SH-SY5Y (cell line): ENCODE measurements around the gene TNS1.

ENCODE experiments used
- GATA2 ChIP-seq: IDR thresholded peaks from 2 replicates; pipeline ENCODE4 v1.6.1; 2011; ENCODE audit warnings: mild to moderate bottlenecking, low read depth, low read length
- GATA3 ChIP-seq: IDR thresholded peaks from 2 replicates; pipeline ENCODE4 v1.6.1; 2011; ENCODE audit warnings: low read depth, mild to moderate bottlenecking, low read length, moderate library complexity

TNS1 gene

DNA sequence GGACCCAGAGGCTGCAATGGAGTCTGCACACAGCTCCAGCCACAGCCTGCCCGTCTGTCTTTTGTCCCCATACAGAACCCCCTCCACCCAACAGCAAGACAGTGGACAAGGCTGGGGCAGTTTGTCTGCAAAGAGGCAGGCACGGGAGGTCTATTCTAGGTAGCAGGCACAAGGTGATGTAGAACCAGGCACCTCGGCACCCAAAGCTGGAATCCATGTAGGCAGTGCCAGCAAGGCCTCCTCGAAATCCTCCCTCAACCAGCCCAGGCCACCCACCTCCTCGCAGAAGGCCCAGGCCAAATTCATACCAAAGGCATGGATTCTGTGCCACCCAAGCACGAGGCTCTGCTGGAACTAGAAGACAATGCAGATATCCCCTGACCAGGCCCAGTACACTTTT is 179.2 kb downstream of the TNS1 start:
- TF ChIP-seq GATA2 (no peak), GATA3 (no peak)

DNA sequence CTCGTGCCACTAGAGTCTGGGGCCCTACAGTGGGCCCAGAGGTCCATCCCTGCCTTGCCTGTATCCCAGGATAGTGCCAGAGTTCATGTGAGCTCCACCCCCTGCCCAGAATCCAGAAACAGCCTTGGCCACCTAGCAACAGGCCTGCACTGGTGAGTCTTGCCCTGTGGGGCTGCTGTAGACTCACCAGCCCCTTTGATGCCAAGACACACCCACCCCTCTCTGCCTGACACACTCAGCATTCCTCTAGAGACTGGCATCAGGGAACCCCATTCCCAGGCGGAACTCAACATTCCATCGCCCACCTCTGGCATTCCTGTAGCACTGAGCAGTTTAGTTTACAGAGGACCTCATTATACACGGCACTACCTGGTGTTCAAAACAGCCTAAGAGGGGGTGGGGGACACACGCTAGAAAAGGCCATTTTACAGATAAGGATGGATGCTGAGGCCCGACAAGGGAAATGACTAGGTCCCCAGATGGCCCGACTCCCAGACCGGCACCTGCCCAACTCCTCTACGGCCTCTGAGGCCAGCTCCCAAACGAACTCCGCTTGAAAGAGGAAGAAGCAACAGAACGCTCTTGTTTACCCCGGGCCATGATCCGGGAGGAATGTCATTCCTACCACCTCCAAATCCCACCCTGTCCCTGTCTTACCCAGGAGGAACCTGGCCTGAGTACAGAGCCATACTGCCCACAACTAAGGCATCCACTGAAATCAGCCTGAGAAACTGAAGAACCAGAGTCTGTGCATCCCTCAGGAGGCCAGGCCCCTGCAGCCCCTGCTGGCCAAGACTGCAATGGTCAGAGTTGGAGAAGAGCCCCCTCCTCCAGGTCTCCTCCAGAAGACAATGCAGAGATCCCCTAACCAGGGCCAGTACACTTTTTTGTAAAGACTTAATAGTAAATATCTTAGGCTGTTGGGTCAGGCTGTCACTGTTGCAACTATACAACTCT is 180.2 kb downstream of the TNS1 start:
- TF ChIP-seq GATA2, result no peak
- TF ChIP-seq GATA3, result no peak

DNA sequence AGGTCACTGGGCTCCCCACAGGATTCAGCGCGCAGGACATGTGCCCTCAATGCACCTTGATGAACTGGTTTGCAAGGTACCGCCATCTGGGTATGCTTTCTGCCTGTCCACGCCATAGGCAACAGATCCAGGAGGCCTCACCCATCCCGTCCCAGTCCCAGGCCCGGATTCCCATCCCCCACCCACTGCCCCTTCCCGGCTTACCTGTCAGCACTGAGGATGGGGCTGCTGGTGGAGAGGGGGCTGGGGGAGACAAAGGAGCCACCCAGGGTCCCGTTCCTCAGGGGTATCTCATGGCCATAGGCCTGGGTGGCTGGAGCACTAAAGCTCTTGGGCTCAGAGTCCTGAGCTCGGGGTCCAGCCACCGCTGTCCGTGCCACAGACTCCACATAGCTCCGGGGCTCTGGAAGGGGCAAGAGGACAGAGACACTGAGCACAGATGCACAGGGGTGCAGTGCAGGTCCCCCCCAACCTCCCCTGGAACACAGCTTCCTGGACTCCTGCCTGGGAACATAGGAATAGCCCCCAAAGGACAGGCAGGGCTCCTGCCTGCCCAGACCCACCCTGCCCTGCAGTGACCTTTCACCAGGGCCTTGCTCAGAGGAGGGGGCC is 181.2 kb downstream of the TNS1 start:
- no peak for TF ChIP-seq GATA3
- no peak for TF ChIP-seq GATA2

DNA sequence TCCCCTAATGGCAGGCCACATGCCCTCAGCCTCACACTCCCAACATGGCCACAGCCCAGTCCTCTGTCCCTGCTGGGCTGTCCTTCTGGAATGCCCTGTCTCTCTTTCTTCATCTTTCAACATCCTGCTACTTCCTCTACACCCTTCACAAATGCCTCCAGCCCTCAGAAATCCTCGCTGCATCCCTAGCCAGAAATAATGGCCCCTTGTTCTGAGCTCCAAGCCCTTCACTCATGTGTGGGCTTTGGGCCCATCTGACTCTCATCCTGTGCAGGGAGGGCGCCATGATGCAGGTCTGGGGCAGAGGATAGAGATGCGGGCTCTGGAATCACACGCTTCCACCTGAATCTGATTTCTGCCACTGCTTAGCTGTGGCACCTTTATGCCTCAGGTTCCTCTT is 181.9 kb downstream of the TNS1 start:
- TF ChIP-seq GATA3 (no peak), GATA2 (no peak)

DNA sequence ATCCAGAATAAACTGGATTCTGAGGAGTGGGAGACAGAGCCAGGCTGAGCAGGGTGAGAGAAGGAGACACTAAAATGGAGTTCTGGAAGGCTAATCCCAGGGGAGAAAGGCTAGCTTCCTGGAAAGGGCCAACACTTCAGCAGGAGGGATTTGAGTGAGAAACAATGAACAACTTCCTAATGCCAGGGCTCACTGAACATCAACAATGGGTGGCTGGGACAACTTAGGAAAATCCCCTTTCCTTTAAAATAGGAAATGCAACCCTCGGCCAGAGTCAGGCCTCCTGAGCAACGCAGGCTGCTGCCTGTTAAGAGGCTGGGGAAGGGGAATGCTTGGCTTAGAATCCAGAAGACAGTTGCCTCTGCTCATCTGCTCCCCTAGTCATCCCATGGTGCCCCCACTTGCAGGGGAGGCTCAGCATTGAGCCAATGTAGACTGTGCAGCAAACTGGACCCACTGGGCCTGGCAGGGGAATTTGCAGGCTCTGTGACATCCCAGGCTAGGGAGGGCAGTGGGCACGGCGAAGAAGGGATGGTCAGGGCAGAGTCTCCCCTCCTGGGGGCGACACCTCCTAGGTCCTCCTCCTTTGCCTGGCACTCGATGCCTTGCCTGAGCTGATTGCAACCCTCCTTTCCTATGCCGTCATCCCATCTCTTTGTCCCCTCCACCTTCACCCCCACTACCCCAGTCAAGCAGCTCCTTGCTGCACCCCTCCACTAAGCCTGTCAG is 182.5 kb downstream of the TNS1 start:
- TF ChIP-seq GATA2 (no peak), GATA3 (no peak)

DNA sequence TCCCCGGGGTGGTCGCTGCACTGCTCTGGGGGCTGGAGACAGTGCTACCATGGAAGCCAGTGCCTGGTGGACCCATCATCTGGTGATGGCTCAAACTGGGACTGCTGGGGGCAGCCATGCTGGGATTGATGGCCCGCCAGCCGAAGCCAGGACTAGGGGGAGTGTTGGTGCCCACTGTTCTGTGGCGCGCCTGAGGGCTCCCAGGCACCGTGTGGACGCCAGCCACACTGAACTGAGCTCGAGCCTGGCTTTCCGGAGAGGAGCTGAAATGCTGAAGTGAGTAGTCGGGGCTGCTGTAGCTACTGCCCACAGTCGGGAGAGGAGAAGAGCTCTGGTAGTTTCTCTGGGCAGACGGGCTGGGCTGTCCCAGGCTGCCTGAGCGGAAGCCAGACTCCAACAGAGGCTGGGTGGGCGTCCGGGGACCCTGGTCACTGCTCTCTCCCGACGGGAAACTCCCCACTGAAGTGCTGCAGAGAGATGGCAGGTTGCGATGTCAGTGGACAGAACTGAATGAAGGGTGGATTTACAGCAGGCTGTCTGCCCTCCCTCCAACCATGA is 184.4 kb downstream of the TNS1 start:
- TF ChIP-seq GATA3 (no peak), GATA2 (no peak)

DNA sequence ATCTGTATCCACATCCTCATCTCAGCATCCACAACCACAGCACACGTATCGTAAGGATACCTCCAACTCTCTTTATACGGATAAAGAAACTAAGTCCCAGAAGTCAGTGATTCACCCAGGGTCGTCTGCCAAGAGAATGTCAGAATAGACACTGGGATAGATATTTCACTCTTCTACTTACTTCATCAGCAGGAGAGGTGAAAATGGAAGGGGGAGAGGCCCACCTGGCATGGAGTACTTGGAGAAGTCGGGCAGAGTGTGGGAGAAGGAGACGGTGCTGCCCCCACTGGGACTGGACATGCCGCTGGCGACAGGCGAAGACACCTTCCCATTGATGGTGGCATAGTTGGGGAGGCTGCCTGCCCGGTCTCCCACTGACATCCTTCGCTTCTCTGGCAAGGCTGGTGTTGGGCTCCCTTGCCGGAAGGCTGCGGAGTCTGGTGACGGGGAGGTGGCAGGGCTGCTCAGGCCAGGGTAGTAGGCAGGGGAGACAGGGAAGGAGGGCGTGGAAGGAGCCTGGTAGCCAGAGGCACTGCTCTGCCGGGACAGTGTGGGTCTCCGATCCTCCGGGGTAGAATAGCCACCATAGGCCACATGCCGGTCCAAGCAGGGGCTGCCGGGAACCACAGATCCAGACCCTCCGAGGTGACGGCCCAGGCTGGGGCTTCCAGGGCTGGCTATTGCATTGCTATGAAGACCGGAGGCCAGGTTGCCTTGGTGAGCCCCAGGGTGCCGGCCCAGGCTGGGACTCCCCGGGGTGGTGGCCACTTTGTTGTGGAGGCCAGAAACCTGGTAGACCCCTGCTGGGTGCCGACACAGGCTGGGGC is 185.1 kb downstream of the TNS1 start:
- TF ChIP-seq GATA3 (no peak), GATA2 (no peak)

DNA sequence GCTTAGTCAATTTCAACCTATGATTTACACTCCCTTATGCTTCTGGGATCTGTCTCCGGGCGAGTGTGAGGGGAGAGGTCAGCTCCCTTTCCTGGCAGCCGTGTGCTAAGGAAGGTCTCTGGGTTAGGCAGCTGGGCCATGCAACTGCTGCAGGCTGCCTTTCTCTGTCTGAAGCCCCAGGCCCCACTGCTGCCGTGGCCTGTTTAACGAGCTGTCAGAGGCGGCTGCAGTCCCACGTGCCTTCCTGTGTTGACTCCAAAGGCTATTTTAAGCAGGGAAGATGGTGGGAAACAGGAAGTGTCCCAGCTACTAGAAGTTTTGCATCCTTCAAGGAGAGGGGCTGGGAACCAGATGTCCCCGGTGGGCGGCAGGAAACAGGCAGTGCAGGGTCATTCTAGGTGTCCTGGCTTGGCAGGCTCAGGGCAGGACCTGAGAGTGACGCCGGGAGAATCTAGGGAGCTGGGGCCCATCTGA is 186.4 kb downstream of the TNS1 start:
- TF ChIP-seq GATA3 (no peak), GATA2 (no peak)

DNA sequence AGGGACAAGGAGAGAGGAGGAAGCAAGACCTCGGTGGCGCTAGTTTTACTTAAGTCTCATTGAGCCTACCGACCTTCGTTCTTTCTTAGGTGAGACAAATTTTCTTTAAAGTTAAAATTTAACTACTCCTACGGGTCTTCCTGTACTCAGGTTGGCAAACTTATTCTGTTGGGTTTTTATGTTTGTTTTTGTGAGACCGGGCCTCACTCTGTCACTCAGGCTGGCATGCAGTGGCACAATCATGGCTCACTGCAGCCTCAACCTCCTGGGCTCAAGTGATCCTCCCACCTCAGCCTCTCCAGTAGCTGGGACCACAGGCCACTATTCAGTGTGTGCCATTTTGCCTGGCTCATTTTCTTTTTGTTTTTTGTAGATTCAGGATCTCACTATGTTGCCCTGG is 189.0 kb downstream of the TNS1 start:
- TF ChIP-seq GATA2 (no peak), GATA3 (no peak)

DNA sequence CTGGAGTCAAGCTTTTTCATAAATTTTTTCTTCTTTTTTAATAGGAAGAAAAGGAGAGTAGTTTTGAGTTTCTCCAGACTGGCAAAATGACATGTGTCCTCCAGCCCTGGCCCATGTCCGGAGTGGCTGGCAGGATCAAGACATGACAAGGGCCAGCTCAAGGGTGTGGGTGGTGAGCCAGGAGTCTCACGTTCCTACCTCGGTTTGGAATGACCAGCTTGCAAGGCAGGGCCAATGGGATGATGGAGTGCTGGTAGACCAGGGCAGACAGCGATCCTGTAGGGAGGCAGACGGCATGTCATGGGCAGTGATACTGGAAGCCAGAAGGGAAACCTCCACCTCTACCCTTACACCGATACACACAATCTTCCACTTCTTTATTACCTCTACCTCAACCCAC is 190.6 kb downstream of the TNS1 start:
- no peak for TF ChIP-seq GATA3
- TF ChIP-seq GATA2, result no peak

DNA sequence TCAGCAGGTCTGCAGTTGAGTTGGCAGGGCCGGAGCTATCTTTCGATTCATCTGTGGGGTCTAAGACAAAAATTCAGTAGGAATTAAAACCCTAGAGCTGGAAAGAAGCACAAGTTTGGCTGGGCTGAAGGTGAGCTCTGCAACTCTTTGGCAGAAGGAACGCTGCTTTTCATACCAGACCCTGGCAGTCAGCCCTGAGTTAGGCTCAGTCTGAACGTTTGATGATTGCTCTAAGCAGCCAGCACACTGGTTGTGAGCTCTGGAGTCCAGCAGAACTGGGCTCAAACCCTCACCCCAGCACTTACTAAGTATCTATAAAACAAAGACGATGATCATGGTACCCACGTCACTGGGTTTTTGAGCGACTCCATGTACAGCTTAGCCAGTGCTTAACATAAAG is 192.5 kb downstream of the TNS1 start:
- TF ChIP-seq GATA3, result no peak
- TF ChIP-seq GATA2, result no peak

DNA sequence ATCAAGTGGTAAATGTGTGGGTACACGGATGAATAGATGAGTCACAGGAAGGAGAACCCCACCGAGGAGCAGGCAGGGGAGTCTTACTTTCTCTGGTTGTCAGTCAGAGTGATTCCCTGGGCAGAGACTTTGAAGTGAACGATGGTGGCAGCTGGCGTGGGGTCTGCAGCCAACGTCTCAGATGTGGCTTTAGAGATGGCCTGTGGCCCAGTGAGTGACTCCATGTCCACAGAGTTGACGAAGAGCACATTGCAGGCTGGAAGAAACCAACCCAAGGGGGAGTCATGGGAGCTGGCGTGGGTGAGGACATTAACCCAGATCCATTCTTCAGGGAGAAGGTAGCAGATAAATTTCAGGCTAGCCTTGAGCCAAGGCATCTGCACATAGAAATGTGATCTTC is 193.1 kb downstream of the TNS1 start:
- TF ChIP-seq GATA2, result no peak
- no peak for TF ChIP-seq GATA3

DNA sequence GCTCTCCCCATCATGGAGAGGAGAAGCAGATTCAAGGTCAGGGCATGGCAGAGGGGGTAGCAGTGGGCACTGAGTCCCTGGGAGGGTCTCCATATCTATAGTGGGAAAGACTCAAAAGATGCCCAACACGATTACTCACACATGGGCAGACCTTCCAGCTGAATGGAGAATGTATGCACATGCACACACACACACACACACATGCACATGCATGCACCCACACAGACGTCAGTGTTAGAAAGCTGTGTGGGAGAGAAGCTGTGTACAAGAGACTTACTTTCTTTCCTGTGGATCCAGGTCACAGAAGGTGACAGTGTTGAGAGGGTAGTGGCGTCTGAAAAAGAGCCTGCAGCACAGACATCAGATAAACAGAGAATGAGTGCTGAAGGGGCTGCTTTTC is 194.5 kb downstream of the TNS1 start:
- TF ChIP-seq GATA2 (no peak), GATA3 (no peak)

DNA sequence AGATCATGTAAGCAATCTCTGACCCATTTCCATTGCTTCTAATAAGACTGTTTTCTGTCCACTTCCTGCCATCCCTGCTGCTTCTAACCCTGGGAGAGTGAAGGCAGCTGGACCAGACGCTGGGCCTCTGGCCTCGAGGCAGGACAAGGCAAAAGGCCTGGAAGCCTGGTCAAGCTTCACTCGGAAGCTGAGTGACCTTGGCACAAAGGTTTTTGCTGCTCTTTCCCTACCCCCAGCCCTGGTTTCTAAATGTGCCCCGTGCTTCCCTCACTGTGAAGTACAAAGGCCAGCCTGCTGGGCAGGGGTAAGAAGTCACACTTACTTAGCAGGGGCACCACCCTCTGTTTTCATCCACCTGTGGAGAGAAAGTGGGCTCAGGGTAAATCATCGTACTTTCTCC is 195.0 kb downstream of the TNS1 start:
- TF ChIP-seq GATA2, result no peak
- no peak for TF ChIP-seq GATA3
